ENCODE data around the gene XPNPEP1. TPM values are rescaled to one million over a fixed set of nuclear protein-coding genes. Genes with fewer than 3 reads are reported as not detected.
A peak's percentile ranks its signal among the peaks of the same experiment; 100 is the strongest.

The XPNPEP1 gene
- total and polyA plus RNA-seq, 4 donors, result 28.4 to 68.9 (median 43.2) TPM

DNA sequence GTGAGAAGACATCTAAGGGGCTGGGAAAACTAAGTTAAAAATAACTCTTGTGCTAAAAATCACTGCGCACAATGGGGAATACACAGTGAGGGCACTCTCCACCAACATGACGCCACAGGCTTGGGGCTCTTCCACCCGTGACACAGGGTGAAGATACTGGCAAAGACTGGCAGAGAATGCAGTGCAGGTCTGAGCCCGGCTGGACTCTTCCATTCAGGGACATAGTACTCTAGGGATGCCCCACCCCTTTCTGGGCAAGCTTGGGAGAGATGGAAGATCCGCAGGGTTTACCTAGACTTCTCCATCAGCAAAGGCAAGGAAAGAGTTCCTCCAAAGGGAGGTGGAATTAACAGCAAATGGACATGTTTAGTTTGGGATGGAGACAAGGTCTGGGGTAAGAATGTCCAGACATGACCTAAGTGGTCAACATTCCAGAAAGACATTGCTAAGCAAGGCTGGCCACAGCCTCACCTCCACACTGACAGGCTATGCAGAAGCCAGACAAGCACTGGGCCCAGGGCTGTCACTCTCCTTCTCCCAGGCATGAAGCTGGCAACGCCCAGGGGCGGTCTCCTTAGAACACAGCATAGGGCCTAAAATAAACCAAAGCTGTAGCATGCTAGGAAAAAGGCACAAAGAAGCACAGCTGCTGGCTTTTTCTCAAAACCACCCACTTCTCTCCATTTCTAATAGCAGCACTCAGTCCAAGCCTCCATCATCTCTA, 28.1 kb downstream of the XPNPEP1 start:
- 4 to 8% methylated on average over 7 of the region's 7 CpGs for WGBS, 2 donors
- Histone ChIP-seq H3K27me3 (ENCODE audit: control insufficient read depth in 1 of 2, insufficient read depth in 2 of 2, low read length in 1 of 2) (no peaks in the 10 kb centered on the region), H3K36me3 (ENCODE audit: control insufficient read depth in 1 of 2, insufficient read depth in 2 of 2, low read length in 1 of 2) (no peaks in the 10 kb centered on the region), H3K9me3 (ENCODE audit: control insufficient read depth, low read length) (no peaks in the 10 kb centered on the region), H3K4me1 (ENCODE audit: control insufficient read depth in 1 of 2, insufficient read depth in 2 of 2, low read length in 2 of 2) (peaks cover 9 to 22% of the 10 kb centered on the region in 2 donors), H3K4me3 (ENCODE audit: low read length in 2 of 2) (no peak overlapping the region), H3K27ac (ENCODE audit: low read depth in 1 of 2, low read length in 2 of 2) (peak overlapping the region; percentile 68 to 82)
- DNase-seq, result peak; percentile 90 to 92
- ATAC-seq (ENCODE audit: low FRiP score), result peak; percentile 70
- intact Hi-C loops (cut with DNase I), result loop anchor here in 1 of 2 donors (2.0 to 5.0 kb wide), 4 partner anchors 18 to 112 kb away; partner anchors contain the start of gene ADD3

GRCh38 chr10:109894516-109894915, 28.8 kb downstream of the XPNPEP1 start:
- Histone ChIP-seq H3K4me1 (ENCODE audit: control insufficient read depth in 1 of 2, insufficient read depth in 2 of 2, low read length in 2 of 2) (peaks cover 7 to 19% of the 10 kb centered on the region in 2 donors), H3K9me3 (ENCODE audit: control insufficient read depth, low read length) (no peaks in the 10 kb centered on the region), H3K27ac (ENCODE audit: low read depth in 1 of 2, low read length in 2 of 2) (peak overlapping the region; percentile 68 to 86), H3K36me3 (ENCODE audit: control insufficient read depth in 1 of 2, insufficient read depth in 2 of 2, low read length in 1 of 2) (no peaks in the 10 kb centered on the region), H3K27me3 (ENCODE audit: control insufficient read depth in 1 of 2, insufficient read depth in 2 of 2, low read length in 1 of 2) (no peaks in the 10 kb centered on the region), H3K4me3 (ENCODE audit: low read length in 2 of 2) (no peak overlapping the region)
- intact Hi-C loops (cut with DNase I), result loop anchor here (2.0 to 5.0 kb wide), 4 partner anchors 18 to 388 kb away; partner anchors contain the start of gene ADD3 (in 1 of the 2)
- DNase-seq, result peak; percentile 83
- WGBS, 2 donors, result 6 to 7% methylated on average over 5 of the region's 5 CpGs
- peak; percentile 81 for ATAC-seq (ENCODE audit: low FRiP score)

- H3K4me1 ChIP-seq (ENCODE audit: control insufficient read depth in 1 of 2, insufficient read depth in 2 of 2, low read length in 2 of 2), result peaks cover 6 to 16% of the 10 kb centered on the region in 2 donors
- ATAC-seq (ENCODE audit: low FRiP score) (no peak), DNase-seq (no peak)
- 84 to 88% methylated on average over 4 of the region's 4 CpGs for WGBS, 2 donors
- H3K27me3 ChIP-seq (ENCODE audit: control insufficient read depth in 1 of 2, insufficient read depth in 2 of 2, low read length in 1 of 2), result no peaks in the 10 kb centered on the region
- intact Hi-C loops (cut with DNase I), result loop anchor here (2.0 to 5.0 kb wide), 4 partner anchors 74 to 389 kb away; partner anchors contain the start of gene ADD3 (in 1 of the 2)
- H3K36me3 ChIP-seq (ENCODE audit: control insufficient read depth in 1 of 2, insufficient read depth in 2 of 2, low read length in 1 of 2), result no peaks in the 10 kb centered on the region
- peak overlapping the region; percentile 68 to 86 for H3K27ac ChIP-seq (ENCODE audit: low read depth in 1 of 2, low read length in 2 of 2)
- no peaks in the 10 kb centered on the region for H3K9me3 ChIP-seq (ENCODE audit: control insufficient read depth, low read length)
- H3K4me3 ChIP-seq (ENCODE audit: low read length in 2 of 2), result no peak overlapping the region
Measured at GRCh38 chr10:109893386-109893785, 29.9 kb downstream of the XPNPEP1 start.

GRCh38 chr10:109892931-109893330, 30.4 kb downstream of the XPNPEP1 start:
- Histone ChIP-seq H3K4me1 (ENCODE audit: control insufficient read depth in 1 of 2, insufficient read depth in 2 of 2, low read length in 2 of 2) (peaks cover 6 to 15% of the 10 kb centered on the region in 2 donors), H3K4me3 (ENCODE audit: low read length in 2 of 2) (no peak overlapping the region), H3K27ac (ENCODE audit: low read depth in 1 of 2, low read length in 2 of 2) (peak overlapping the region; percentile 68 to 83), H3K9me3 (ENCODE audit: control insufficient read depth, low read length) (no peaks in the 10 kb centered on the region), H3K36me3 (ENCODE audit: control insufficient read depth in 1 of 2, insufficient read depth in 2 of 2, low read length in 1 of 2) (no peaks in the 10 kb centered on the region), H3K27me3 (ENCODE audit: control insufficient read depth in 1 of 2, insufficient read depth in 2 of 2, low read length in 1 of 2) (no peaks in the 10 kb centered on the region)
- WGBS, 2 donors, result 27 to 31% methylated on average over 9 of the region's 9 CpGs
- no peak for DNase-seq
- ATAC-seq (ENCODE audit: low FRiP score), result no peak
- intact Hi-C loops (cut with DNase I), result loop anchor here (2.0 to 5.0 kb wide), 4 partner anchors 74 to 389 kb away; partner anchors contain the start of gene ADD3 (in 1 of the 2)

DNA sequence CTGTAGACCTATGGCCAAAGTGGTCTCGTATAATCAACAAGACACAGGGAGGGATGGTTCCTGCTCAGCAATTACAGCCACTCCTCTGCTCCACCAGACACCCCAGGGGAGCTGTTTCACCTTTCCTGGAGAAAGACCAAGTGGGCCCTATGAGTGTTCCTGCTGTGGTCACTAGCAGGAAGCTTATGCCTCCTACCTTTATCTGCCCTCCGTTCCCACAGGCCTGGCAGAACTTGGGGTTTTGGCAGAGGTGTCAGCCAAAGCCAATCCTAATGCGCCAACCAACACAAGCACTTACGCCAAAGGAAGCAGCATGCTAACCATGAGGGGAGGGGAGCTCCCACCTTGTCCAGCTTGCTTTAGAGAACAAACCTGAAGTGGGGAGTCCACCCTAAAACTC, 31.2 kb downstream of the XPNPEP1 start:
- Histone ChIP-seq H3K4me1 (ENCODE audit: control insufficient read depth in 1 of 2, insufficient read depth in 2 of 2, low read length in 2 of 2) (peaks cover 6 to 15% of the 10 kb centered on the region in 2 donors), H3K36me3 (ENCODE audit: control insufficient read depth in 1 of 2, insufficient read depth in 2 of 2, low read length in 1 of 2) (no peaks in the 10 kb centered on the region), H3K9me3 (ENCODE audit: control insufficient read depth, low read length) (no peaks in the 10 kb centered on the region), H3K27me3 (ENCODE audit: control insufficient read depth in 1 of 2, insufficient read depth in 2 of 2, low read length in 1 of 2) (no peaks in the 10 kb centered on the region), H3K27ac (ENCODE audit: low read depth in 1 of 2, low read length in 2 of 2) (peak overlapping the region; percentile 2 to 64), H3K4me3 (ENCODE audit: low read length in 2 of 2) (no peak overlapping the region)
- 5 to 10% methylated on average over 4 of the region's 4 CpGs for WGBS, 2 donors
- intact Hi-C loops (cut with DNase I), result loop anchor here (2.0 to 5.0 kb wide), 4 partner anchors 75 to 390 kb away; partner anchors contain the start of gene ADD3 (in 1 of the 2)
- DNase-seq (no peak), ATAC-seq (ENCODE audit: low FRiP score) (no peak)

- no peak for DNase-seq
Measured at GRCh38 chr10:109891105-109891504, 32.2 kb downstream of the XPNPEP1 start.

DNA sequence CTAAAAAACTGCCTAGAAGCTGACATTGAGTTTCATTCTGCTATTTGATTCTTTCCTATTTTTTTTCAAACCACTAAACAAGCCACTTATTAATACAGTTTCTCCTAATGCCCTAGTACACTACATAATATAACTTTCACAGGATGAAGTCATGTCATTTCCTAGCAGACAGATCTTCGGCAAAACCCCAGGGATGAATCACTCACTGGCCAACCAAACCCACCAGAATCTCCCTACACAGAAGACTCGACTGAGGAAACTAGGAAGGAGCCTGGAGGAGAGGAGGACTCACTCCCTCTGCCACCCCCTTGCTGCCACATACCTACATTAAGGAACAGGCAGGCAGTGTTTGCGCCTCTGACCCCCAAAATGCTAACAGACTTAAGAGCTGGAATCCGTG, 33.4 kb downstream of the XPNPEP1 start:
- Histone ChIP-seq H3K4me3 (ENCODE audit: low read length in 2 of 2) (no peak overlapping the region), H3K36me3 (ENCODE audit: control insufficient read depth in 1 of 2, insufficient read depth in 2 of 2, low read length in 1 of 2) (peaks cover 0 to 1% of the 10 kb centered on the region in 2 donors), H3K27ac (ENCODE audit: low read depth in 1 of 2, low read length in 2 of 2) (peak overlapping the region in 1 of 2 donors; percentile 55), H3K4me1 (ENCODE audit: control insufficient read depth in 1 of 2, insufficient read depth in 2 of 2, low read length in 2 of 2) (peaks cover 0 to 11% of the 10 kb centered on the region in 2 donors), H3K27me3 (ENCODE audit: control insufficient read depth in 1 of 2, insufficient read depth in 2 of 2, low read length in 1 of 2) (no peaks in the 10 kb centered on the region), H3K9me3 (ENCODE audit: control insufficient read depth, low read length) (no peaks in the 10 kb centered on the region)
- intact Hi-C loops (cut with DNase I), result loop anchor here (5.0 to 10.0 kb wide), 7 partner anchors 77 to 395 kb away; partner anchors contain the start of gene ADD3 (in 1 of the 2)
- DNase-seq, result no peak
- 32 to 35% methylated on average over 4 of the region's 4 CpGs for WGBS, 2 donors
- no peak for ATAC-seq (ENCODE audit: low FRiP score)

More at GRCh38 chr10:109891105-109891504, 32.2 kb downstream of the XPNPEP1 start:
- no peaks in the 10 kb centered on the region for H3K9me3 ChIP-seq (ENCODE audit: control insufficient read depth, low read length)
- H3K27ac ChIP-seq (ENCODE audit: low read depth in 1 of 2, low read length in 2 of 2), result peak overlapping the region; percentile 14 to 64
- intact Hi-C loops (cut with DNase I), result loop anchor here in 1 of 2 donors (5.0 kb wide), 3 partner anchors 76 to 391 kb away; partner anchors contain the start of gene ADD3
- peaks cover 3 to 15% of the 10 kb centered on the region in 2 donors for H3K4me1 ChIP-seq (ENCODE audit: control insufficient read depth in 1 of 2, insufficient read depth in 2 of 2, low read length in 2 of 2)
- WGBS, 2 donors, result 51 to 64% methylated on average over 2 of the region's 2 CpGs
- peaks cover 0 to under 1% of the 10 kb centered on the region in 2 donors for H3K36me3 ChIP-seq (ENCODE audit: control insufficient read depth in 1 of 2, insufficient read depth in 2 of 2, low read length in 1 of 2)
- no peak overlapping the region for H3K4me3 ChIP-seq (ENCODE audit: low read length in 2 of 2)
- H3K27me3 ChIP-seq (ENCODE audit: control insufficient read depth in 1 of 2, insufficient read depth in 2 of 2, low read length in 1 of 2), result no peaks in the 10 kb centered on the region
- ATAC-seq (ENCODE audit: low FRiP score), result no peak

DNA sequence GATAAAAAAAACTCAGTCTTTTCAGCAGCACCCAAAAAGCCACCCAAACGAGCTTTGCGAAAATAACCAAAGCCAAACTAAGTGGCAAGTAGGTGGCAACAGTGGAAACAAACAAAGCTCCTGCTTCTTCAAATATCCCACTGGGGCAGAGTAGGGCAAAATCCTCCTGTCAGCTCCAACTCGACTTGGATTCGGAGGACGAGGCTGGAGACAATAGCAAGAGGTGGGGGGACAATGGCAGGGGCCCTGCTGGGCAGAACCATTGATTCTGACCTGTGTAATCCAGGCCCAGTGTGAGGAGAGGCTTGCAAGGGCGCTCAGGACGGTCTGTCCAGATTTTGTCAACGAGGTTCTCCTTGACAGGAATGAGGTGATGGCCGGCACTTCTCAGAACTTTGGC, 35.5 kb downstream of the XPNPEP1 start:
- ATAC-seq (ENCODE audit: low FRiP score), result no peak
- no peaks in the 10 kb centered on the region for H3K9me3 ChIP-seq (ENCODE audit: control insufficient read depth, low read length)
- intact Hi-C loops (cut with DNase I), result loop anchor here (5.0 to 10.0 kb wide), 4 partner anchors 247 to 397 kb away; no protein-coding TSS in a partner anchor
- 87% methylated on average over 9 of the region's 9 CpGs for WGBS, 2 donors
- H3K4me3 ChIP-seq (ENCODE audit: low read length in 2 of 2), result no peak overlapping the region
- H3K36me3 ChIP-seq (ENCODE audit: control insufficient read depth in 1 of 2, insufficient read depth in 2 of 2, low read length in 1 of 2), result peaks cover 0 to 1% of the 10 kb centered on the region in 2 donors
- H3K27ac ChIP-seq (ENCODE audit: low read depth in 1 of 2, low read length in 2 of 2), result peak overlapping the region in 1 of 2 donors; percentile 3
- H3K27me3 ChIP-seq (ENCODE audit: control insufficient read depth in 1 of 2, insufficient read depth in 2 of 2, low read length in 1 of 2), result no peaks in the 10 kb centered on the region
- H3K4me1 ChIP-seq (ENCODE audit: control insufficient read depth in 1 of 2, insufficient read depth in 2 of 2, low read length in 2 of 2), result peaks cover 0 to 8% of the 10 kb centered on the region in 2 donors
- DNase-seq, result no peak
